OCI-M1 (cell line): ENCODE data around the gene FBXO17.
"Not testable (repeated sequence)": the region's sequence is repeated elsewhere in the genome, so short reads cannot be mapped to it uniquely, and the experiment has no call there.

Experiments used
- DNase-seq: peaks from one replicate; lab custom pipeline; 2025; lab: John Stamatoyannopoulos, UW

Gene FBXO17

GRCh38 chr19:38979812-38980211 is 4.3 kb upstream of the FBXO17 start:
- peak; percentile 58 for DNase-seq

DNA sequence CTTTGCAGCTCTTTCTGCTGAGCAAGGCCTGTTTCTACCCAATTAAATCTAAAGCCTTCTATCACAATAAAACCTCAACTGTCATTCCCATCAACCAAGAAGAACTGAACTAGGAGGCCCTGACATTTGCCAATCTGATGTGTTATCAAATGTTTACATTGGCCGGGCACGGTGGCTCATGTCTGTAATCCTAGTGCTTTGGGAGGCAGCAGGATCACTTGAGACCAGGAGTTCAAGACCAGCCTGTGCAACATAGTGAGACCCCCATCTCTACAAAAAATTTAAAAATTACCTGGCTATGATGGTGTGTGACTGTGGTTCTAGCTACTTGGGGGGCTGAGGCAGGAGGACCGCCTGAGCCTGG is 2.8 kb upstream of the FBXO17 start:
- DNase-seq = no peak

GRCh38 chr19:38977445-38978325 is 2.1 kb upstream of the FBXO17 start:
- no peak for DNase-seq

DNA sequence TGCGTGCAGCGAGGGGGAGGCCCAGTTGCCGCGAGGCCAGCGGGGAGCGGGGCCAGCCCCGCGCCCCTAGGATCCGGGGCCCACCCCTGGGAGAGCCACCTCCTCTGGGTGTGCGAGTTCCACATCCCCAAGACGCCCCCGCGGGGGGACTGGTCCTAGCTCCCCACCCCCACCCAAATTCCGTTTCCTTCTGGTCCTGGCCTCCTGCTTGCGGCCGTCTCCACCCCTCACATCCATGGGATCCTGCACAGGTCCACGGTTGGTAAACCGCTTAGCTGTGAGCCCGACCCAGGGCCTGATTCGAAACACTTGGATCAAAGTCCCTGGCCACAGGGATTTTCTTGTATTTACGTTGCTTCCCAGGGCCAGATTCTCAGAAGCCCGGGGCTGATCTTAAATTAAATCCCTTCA is 324 bp upstream of the FBXO17 start:
- DNase-seq = no peak

DNA sequence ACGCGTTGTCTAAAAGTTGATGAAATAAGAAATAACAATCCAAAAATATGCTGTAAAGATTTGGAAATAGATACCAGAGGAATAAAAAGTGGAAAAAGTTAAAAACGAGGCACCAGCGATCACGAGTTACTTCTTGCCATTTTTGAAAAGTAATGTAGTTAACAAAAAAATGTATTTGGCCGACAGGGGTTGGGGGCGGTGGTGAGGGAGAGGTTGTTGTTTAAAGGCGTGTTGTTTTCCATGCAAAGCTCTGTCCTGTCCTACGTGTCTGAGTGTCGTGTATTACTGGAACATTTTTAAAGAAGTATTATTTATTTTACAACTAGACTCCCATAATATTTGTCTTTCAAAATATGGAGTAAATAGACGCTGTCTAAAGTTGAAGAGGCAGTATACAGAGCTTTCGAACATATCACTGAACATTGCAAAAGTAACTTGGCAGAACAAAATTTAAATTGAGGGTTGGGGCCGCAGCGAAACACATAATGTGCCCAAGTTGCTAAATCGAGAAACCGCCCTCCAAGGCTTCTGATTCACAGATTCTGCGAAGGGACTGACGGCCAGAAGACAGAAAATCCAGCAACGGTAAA is 823 bp downstream of the FBXO17 start:
- no peak for DNase-seq

DNA sequence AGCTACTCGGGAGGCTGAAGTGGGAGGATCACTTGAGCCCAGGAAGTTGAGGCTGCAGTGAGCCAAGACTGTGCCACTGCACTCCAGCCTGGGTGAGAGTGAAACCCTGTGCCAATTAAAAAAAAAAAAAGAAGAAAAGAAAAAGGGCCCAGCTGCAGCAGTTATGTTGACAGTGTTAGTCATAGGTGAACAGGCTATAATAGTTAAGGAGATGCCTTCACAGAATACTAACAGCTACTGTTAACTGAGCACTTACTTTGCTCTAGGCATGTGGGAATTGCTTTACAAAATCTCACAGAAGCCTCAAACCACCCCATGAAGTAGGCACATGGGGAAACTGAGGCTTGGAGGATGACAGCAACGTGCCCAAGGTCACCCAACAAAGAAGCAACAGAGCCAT is 3.9 kb downstream of the FBXO17 start:
- no peak for DNase-seq

DNA sequence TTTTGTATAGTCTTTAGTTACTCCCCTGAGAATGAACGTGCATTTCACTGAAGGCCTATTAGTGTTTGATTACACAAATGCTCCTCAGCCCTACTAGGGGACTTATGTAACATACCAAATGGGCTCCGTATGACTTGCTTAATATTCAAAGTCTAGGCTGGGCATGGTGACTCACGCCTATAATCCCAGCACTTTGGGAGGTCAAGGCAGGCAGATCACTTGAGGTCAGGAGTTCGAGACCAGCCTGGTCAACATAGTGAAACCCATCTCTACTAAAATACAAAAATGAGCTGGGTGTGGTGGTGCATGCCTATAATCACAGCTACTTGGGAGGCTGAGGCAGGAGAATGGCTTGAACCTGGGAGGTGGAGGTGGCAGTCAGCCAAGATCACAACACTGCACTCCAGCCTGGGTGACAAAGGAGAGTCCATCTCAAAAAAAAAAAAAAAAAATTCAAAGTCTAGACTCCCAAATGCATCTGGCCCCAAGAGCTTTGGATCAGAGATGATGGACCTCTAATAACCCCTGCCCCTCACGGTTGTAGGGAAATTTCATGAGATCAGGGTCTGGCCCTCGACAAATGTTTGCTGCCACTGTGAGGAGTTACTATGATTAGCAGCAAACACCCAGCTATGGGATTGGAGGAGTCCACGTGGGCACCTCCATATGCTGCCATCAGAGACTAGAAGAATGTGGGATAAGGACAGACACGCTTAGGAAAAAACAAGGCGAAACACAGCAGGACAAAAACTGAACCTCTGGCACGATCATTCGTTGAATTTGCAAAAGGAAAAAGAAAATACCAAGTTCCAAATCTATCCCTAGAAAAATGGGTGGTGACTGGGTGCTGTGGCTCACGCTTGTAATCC is 4.6 kb downstream of the FBXO17 start:
- no peak for DNase-seq

DNA sequence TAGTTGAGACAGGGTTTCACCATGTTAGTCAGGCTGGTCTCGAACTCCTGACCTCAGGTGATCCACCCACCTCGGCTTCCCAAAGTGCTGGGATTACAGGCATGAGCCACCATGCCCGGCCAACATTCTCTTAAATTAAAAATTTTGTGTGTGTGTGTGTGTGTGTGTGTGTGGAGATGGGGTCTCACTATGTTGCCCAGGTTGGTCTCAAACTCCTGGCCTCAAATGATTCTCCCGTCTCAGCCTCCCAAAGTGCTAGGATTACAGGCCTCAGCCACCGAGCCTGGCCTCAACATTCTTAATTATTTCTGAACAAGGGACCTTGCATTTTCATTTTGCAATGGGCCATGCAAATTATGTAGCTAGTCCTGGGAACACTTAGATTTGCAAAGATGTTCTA is 9.4 kb downstream of the FBXO17 start:
- DNase-seq = not testable (repeated sequence)

- DNase-seq = no peak
These were observed 10.8 kb downstream of the FBXO17 start for GRCh38 chr19:38964738-38965137.

DNA sequence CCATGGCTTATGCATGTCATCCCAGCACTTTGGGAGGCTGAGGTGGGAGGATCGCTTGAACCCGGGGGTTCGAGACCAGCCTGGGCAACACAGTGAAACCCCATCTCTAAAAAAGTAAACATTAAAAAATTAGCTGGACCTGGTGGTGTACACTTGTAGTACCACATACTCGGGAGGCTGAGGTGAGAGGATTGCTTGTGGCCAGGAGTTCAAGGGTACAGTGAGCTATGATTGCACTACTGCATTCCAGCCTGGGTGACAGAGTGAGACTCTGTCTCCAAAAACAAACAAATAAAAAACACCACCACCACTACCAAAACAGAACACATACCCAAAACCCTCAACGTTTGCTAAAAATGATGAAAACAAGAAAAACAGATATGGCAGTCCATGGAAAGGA is 15.9 kb downstream of the FBXO17 start:
- no peak for DNase-seq

DNA sequence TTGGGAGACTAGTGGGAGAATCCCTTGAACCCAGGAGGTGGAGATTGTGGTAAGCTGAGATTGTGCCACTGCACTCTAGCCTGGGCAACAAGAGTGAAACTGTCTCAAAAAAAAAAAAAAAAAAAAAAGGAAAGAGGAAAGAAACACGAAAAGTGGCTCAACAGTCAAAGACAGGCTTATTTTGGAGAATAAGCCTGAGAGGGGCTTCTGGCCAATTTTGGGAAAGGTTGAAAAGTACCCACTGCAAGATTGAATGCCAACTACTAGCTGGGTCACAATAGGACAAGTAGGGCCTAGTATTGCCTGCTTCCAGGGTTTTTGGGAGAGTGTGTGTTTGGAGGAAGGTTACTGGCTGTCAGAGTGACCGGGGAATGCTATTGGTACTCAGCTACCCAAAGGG is 17.2 kb downstream of the FBXO17 start:
- no peak for DNase-seq

DNA sequence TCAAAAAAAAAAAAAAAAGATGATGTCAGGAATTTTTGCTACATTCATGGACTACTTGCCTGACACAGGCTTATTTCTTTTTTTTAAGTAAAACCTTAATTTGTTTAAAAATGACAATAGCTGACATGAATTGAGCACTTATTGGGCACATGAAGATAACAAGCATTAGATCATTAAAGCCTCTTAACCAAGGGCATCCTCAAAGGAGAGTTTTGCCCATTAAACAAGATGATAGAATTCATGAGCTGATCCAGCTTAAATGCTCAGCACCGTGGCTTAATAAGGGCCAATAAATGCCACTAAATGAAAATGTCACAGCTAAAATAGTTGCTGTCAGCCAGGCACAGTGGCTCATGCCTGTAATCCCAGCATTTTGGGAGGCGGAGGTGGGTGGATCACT is 19.3 kb downstream of the FBXO17 start:
- no peak for DNase-seq

DNA sequence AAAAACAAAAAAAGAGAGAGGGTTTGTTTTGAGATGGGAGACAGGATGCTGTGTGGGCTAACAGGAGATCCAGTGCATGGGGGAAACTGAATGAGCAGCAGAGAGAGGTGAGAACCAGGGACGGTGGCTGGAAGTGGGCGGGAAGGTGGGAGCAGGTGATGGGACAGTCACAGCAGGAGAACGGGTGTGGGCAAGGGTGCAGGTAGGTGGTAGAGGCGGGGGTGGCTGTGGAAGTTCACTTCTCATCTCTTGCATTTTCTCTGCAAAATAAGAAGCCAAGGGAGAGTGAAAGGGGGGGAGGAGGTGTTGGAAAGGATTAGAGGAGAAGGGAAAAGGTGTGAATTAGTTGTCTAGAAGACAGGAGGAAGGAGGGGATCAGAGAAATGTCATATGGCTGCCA is 21.9 kb downstream of the FBXO17 start:
- DNase-seq = no peak

- peak; percentile 77 for DNase-seq
These were observed 23.0 kb downstream of the FBXO17 start for GRCh38 chr19:38952395-38953165.

DNA sequence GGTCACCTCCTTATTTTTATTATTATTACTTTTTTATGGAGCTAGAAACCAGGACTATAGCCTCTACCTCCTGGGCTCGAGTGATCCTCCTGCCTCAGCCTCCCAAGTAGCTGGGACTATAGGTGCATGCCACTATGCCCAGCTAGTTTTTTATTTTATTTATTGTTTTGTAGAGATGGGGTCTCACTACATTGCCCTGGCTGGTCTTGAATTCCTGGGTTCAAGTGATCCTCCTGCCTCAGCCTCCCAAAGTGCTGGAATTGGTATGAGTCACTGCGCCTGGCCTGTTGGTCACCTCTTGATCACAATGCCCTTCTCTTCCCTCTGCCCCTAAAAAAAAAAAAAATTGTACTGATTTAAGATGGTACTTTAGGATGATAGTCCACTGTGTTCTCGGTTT is 24.4 kb downstream of the FBXO17 start:
- no peak for DNase-seq

DNA sequence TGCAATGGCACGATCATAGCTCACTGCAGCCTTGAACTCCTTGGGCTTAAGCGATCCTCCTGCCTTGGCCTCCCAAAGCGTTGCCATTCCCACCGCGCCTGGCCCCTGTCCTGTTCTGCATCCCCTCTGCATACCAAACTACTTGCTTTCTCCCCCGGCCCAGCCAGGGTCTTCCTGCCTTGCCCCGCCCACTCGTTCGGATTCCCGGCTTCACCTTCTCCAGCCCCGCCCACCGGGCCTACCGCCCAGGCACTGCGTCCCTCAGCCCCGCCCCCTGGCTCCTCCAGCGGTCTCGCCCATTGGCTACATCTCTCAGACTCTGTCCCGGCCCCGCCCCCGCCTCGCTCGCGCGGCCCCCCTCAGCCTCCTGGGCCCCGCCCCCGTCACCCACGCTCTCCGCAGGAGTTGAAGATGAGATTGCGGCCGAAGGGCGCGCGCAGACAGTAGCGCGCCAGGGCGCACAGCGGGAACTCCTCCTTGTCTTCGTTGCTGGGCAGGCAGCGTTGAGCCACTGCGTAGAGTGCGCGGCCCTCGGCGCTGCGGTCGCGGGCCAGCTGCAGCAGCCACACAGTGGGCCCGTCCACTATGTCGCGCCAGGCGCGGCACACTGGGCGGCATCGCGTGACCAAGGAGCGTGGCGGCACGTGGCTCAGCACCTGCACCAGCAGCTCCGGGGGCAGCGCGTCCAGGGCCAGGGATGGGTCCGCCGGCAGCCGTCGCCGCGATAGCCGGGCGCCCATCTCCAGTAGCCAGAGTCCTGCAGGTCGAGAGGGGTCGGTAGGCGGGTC is 25.8 kb downstream of the FBXO17 start:
- DNase-seq = no peak

GRCh38 chr19:38946229-38947010 is 29.1 kb downstream of the FBXO17 start:
- DNase-seq = no peak

GRCh38 chr19:38945562-38946228 is 29.8 kb downstream of the FBXO17 start:
- DNase-seq = no peak

DNA sequence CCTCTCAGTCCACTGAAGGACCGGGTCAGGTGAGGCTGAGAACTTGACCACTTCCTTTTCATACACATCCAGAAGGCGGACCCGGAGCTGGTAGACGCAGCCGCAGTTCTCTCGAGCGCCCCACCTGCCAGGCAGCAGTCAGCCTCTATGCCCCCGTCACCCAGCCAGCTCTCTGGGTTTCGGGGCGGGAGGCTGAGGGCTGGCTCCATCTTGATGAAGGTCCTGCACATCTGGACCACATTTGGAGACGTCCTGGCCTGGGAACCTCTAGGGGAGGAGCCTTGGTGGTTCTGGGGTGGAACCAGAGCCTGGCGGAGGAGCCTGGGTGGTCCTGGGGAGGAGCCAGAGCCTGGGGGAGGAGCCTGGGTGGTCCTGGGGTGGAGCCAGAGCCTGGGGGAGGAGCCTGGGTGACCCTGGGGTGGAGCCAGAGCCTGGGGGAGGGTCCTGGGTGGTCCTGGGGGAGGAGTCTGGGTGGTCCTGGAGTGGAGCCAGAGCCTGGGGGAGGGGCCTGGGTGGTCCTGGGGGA is 30.5 kb downstream of the FBXO17 start:
- no peak for DNase-seq
